HG02763 (cell line): ENCODE results near the gene DNAH6.

ENCODE experiments used
- ATAC-seq: cut with Tn5 transposase; IDR thresholded peaks from one replicate; pipeline ENCODE4 v1.9.1; 2021; ENCODE audit warnings: mild to moderate bottlenecking, moderate library complexity; ENCODE audit not compliant: unreplicated experiment

Gene DNAH6

DNA sequence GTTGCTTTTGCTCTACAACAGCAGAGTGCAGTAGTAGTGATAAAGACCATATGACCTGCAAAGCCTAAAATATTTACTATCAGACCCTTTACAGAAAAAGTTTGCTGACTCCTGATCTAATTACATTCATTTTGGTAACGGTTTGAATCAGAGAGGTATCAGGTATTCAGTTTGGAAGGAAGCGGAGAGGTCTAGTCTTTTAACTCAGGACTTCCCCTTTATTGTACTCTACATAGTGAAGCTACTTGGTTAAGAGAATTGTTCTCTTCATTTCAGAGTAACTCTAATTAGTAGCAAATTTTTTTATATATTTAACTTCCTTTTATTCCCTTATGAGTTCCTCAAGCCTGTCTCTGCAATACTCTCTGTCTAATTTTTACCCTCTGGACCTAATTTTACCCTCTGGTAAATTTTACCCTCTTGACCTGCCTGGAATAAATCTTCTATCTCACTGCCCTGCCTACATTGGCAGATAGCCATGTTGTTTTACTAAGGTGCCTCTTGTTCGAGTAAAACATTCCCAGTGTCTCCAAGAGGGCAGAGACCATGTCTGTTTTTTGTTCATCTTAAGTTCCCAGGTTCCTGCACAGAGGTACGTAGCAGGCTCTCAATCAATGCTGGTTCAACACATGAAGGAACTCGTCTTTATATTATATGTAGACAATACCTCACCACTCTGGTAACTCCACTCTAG is 170.6 kb downstream of the DNAH6 start:
- no peak for ATAC-seq

DNA sequence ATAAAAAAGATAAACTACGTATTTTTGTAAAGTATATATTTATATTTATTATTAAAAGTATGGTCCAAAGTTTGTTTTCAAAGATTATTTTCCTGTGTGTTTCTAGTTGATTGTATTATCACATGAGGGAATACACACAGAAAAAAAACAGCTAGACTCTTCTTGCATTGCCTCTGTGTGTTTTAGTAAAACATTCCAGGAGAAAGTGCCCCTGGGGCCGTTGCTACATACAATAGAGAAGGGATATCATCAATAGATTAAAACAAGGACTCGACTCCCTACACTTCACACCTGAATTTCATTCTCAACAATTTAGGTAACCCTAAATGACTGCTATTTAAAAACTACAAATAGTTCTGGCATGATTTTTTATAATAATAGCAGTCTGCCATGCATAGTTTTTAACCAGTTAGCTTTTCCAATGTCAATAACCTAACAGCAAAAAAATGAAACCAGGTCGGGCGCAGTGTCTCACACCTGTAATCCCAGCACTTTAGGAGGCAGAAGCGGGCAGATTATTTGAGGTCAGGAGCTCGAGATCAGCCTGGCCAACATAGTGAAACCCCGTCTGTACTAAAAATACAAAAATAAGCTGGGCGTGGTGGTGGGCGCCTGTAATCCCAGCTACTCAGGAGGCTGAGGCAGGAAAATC is 171.3 kb downstream of the DNAH6 start:
- ATAC-seq = no peak

DNA sequence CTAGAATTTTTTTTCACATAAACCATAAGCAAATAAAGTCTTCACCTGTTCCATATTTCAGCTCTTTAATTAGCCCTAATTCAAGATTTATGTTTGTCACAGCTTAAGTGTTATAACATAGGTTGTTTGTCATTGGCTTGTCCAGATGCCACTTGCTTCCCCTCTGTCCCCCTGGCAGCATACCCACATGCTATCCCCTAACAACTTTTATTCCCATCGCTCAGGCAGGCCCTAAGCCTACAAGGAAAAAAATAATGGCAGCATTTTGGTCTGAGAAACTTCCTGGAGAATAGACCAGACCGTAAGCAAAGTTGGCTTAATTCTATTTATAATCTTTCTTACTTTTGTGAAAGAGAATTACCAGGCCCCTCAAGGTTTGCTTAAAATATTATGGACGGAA is 173.9 kb downstream of the DNAH6 start:
- no peak for ATAC-seq

DNA sequence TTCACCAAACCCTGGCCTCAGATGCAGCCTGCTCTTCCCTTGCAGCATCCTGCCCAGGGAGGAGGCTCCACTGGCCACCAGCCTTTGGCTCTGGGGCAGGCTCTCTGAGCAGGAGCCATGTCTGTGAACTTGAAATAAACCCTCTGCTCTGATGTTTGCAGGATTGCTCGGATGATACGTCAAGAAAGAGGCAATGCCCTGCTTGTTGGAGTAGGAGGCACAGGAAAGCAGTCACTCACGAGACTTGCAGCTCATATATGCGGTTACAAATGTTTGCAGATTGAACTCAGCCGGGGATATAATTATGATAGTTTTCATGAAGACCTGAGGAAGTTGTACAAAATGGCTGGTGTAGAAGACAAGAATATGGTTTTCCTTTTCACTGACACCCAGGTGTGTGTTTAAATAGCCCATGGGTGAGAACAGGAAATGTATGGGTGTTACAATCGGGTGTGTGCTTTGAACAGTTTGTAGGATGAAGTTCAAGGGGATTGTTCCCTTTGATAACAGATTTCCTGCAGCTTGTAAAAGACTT is 177.9 kb downstream of the DNAH6 start:
- no peak for ATAC-seq

DNA sequence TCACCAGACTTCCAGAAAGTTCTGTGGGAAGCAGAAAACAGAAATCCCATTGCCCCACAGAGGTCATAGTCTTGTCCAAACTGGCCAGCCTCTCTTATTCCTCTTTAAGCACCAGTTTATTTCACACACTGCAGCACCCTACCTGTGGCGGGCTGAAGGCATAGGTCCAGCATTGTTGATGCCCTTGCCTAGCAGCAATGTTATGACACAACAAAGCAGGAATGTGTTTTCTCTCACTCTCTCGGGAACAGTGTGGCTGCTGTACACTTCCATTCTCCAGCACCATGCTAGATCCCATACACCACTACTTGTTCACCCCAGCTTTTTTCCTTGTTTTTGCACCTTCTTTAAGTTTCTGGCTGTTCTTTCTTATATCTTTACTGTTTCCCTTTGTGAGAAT is 181.6 kb downstream of the DNAH6 start:
- no peak for ATAC-seq

DNA sequence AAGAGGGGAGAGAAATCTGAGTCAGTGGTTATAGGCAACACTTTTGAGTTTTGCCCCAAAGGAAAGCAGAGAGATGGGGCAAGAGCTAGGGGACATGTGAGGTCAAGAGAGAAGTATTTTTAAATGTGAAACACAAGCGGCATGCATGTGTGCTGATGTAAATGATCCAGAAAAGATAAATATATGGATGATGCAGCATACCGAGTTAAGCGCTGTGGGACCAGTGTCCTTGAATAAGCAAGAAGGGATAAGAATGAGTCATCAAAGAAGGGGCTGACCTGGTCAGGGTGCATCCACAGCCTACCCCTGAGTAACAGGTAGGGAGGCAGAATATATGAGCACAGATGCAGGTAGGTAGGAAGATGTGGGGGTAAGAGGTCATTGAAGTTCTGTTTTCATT is 183.7 kb downstream of the DNAH6 start:
- no peak for ATAC-seq

DNA sequence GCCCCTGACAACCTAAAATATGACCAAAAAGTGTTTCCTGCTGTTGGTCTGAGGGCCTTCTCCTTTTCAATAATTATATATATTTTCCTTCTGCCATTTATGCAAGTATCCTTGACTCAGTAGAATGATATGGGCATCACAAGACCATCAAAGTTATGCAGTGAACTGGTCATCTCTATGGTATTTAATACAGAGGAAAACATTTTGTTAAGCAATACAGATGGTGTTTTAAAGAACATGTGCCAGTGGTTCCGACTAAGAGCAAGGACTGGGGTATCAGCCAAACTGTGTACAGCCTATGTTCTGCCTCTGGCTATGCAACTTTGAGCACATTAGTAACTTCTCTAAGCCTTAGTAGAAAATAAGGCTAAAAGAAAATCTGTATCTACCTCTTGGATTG is 185.6 kb downstream of the DNAH6 start:
- no peak for ATAC-seq

DNA sequence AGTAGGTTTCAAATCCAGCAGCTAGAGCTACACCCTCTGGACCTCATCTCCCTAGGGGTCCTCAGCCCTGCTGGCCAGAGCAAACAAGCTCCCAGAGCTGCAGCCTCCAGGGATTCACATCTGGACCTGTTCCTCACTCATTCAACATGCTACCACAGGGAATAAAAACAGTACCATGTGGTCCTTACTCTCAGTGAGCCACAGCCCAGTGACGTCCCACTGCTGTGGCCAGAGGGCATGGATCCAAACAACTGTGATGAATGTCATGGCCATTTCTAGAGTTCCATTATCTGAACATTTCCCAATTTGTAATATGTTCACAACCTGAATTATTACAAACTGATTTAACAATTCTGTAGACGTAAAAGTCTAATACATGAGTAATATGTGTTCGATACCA is 186.6 kb downstream of the DNAH6 start:
- ATAC-seq = no peak

DNA sequence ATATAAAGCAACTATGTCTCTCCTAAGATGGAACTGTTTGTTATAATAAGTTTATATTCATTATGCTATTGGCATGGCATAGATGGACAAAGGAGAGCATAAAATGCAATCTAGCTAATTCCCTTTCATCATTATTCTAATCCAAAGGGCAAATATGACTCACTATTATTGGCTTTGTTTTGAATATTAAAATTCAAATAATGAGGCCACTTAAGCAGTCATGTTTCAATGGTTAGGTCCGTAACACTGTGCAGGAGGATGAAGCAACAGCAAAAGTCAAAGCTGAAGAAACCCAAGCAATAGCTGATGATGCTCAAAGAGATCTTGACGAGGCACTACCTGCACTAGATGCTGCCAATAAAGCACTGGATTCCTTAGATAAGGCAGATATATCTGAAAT is 187.5 kb downstream of the DNAH6 start:
- no peak for ATAC-seq

DNA sequence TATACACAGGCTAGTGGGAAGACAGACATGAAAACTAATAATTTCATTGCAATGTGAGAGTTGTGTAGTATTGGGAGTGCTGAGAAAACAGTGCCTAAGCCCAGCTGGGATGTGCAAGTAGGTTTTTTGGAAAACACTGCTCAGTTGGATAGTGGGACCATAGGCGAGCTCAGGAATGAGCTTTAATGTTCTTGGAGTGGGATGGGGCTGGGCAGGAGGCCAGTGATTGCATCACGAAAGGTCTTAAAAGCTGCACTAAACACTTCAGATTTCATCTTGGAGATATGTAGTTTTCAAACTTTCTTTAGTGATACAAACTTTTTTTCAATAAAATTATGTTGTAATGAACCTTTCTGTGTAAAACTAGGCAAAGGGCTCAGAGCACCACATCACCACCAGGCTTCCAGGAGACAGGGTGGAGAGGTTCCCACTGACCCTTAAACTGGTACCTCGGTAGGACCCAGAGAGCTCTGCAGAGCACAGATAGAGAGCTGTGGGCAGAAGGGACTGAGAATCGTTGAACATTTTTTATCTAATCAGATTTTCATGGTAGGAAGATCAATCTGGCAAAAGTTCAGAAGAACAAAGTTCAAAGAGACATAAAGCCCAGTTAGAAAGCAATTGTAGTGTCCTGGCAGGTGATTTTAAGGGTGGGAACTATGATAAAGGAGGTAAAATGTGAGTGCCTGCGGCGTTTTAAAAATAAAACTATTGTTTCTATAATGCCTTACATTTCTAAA is 188.4 kb downstream of the DNAH6 start:
- ATAC-seq = no peak

DNA sequence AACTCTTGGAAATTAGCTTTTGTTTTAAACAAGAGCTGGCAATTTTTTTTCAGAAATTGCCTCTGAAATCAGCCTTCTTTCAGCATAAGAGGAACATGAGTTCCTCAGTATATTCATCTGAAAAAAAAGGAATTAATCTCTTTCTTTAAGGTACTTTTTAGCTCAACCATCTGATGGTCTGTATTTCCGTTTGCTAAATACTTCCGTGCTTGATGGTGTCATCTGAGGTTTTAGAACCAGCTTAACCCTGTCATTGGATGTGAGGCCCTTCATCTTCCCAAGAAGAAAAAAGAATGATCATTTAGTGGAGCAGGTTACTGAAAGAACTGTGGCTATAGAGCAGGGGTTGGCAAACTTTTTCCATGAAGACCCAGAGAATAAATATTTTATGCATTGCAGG is 189.6 kb downstream of the DNAH6 start:
- no peak for ATAC-seq

DNA sequence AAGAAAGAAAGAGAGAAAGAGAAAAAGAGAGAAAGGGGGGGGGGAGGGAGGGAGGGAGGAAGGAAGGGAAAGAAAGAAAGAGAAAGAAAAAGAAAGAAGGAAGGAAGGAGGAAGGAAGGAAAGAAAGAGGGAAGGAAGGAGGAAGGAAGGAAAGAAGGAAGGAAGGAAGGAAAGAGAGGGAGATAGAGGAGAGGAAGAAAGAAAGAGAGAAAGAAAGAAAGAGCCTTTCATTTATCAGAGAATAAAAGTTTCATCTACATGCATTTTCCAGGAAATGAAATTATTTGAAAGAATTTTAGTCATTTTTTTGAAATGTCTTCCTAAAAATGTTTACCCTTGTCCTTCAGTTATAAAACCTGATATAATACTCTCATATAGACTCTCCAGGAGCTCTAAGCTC is 192.1 kb downstream of the DNAH6 start:
- ATAC-seq = no peak

DNA sequence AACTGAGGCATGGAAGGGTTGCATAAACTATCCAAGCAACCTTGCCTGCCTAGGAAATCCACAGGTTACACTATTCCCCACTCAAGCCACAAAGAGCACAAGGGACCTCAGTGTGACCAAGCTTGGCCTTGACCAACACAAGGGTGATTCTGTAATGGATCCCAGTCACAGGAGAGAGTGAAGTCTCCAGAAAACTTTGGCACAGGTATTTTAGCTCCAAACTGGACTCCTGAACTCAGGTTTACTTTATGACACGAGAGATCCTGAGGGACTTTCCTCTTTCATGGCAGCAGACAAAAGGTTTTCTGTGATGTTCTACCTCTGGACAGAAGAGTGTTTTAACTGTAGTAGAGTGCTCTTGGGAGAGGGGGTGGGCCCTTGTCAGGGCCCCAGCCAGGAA is 195.4 kb downstream of the DNAH6 start:
- ATAC-seq = no peak

DNA sequence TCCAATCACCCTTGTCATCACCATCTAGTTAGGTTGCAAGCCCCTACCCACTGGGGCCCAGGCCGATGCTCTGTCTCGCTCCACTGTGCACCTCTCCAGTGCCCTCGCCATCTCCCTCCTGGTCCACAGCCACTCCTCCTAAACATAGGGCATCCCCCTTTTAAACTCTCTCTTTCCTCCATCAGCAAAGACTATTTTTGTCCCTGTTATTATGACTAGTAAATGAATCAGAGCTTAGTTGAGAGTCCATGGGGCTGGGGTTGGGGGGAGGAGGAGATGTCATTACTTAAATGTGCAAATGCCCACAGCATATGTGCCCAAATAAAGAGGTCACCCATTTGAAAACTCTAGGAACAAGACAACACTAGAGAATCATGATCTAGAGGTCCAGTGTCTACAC is 197.1 kb downstream of the DNAH6 start:
- no peak for ATAC-seq

DNA sequence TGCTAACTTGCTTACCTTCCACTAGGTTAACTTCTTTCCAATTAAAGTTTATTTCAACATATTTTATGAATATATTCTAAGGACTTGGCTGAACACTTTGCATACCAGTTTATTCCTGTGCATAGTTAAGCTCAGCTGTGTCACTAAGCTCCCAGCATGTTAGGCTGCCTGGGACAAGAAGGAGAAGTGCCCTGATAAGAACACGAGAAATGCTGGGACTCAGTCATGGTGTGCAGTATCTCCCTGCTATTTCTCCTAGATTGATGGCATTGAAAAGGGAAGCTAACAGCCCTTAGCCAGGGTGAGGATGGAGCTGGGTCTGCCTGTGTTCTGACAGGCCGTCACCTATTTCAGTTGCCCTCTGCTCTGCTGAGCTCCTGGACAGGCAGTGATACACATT is 200.3 kb downstream of the DNAH6 start:
- no peak for ATAC-seq

DNA sequence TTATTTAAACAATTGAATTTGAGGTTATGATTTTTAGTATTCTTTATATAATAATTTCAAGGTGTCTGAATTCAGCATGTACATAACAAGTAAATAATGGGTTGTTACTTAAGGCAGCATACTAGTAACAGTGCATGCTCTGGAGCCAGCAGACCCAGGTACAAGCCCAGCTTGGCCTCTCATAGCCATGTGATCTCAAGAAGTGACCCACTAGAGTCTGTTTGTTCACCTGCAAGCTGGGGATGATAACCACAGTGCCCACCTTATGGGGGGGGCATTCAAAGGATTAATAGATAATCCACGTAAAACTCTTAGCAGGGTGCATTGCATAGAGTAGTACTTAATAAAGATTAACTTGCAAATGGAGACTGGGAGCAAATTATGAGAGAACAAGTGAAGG is 201.0 kb downstream of the DNAH6 start:
- no peak for ATAC-seq

DNA sequence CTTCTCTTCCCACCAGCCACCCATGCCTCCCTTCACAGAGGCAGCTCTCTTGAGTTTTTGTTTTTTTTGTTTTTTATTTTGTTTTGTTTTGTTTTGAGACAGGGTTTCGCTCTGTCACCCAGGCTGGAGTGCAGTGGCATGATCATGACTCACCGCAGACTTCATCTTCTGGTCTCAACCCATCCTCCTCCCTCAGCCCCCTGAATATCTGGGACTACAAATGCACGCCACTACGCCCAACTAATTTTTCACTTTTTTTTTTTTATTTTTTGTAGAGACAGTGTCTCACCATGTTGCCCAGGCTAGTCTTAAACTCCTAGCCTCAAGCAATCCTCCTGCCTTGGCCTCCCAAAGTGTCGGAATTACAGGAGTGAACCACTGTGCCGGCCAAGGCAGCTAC is 203.1 kb downstream of the DNAH6 start:
- ATAC-seq = no peak

DNA sequence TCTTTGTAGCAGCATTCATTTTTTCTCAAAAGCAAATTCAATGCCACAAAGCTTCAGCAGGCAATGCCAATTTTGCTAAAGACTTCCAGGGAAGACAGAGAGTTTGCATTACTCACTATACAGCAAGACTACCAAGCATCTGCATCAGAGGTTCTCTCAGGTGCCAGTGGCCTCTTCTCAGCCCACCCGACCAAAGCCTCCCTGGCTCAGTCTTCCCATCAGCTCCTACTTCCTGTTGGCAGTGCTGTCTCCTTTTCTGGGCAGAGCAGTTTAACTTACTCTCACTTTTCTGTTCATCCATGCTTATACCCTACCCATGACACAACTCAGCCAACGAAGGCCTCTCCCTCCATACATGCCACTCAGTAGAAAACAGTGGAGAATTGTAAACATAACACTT is 207.5 kb downstream of the DNAH6 start:
- ATAC-seq = no peak

DNA sequence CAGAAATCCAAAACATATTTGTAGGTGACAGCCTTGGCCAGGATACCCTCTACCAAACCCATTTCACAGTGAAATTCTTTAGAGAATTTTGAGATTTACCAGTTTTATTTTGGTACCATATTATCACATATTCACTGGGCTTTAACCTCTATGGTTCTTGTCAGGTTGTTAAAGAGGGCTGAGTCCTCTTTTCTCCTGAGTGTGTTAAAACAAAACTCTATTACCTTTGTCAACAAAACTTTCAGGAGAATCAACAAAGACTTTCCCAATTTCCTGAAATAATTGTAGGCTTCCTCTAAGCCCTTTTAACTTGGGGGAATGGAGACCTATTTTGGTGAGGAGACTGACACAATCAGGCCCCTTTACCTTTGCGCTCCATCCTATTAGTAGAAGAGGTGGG is 209.4 kb downstream of the DNAH6 start:
- ATAC-seq = no peak

DNA sequence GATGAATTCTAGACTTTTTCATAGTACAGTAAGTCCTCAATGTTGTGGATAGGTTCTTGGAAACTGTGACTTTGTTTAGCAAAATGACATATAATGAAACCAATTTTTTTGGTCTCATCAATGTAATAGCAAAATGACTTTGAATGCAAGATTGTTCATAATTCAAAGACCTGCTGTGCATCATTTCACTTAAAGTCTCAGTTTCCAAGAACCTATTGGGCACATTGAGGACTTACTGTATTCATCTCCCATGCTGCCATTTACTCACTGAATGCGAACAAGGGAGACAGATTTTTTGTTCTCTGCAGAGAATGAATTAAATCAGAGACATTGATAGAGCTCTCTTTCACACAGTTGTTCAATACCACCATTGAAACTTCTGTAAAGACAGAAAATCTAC is 211.0 kb downstream of the DNAH6 start:
- no peak for ATAC-seq

DNA sequence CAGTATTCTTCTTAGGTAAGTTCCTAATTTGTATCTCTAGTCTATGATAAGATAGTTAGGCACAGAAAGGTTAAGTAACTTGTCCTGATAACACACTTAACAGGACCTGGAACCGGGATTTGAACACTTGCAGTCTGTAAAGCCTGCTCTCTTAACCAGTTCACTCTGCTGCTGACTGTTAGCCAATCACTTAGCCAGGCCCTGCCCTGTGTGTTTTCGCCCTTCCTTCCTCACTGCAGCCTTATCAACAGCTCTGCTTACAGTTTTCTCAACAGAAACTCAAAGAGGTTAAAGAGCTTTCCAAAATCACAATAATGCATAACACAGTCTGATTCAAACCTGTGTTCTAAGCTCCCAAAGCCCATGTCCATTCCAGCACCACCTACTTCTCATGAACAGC is 212.9 kb downstream of the DNAH6 start:
- ATAC-seq = no peak

DNA sequence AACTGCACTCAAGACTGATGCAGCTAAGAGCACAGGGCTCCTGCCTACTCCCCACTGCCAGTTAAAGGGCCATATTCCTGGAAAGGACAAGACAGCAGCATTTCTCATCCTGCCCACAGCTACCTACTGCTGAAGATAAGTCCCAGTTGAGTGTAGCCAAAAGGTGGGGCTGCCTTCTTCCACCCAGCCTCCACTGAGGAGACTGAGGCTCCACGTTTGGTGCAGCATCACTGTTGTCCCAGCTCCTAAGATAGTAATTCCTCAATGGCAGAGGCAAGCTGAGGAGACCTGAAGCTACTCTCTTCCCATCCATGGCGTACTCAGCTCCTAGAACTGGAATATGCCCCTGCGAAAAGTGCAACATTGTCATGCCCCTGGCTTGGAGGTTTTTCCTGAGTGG is 214.9 kb downstream of the DNAH6 start:
- ATAC-seq = no peak
